OCI-LY3 (cell line): ENCODE results near the gene HSPA1B.
"Not testable (repeated sequence)": the region's sequence is repeated elsewhere in the genome, so short reads cannot be mapped to it uniquely, and the experiment has no call there.

Source experiments
- H2AFZ ChIP-seq: fragments of 200-600, 300-600 bp; shearing (Covaris generic); 2 replicates; pipeline ENCODE4 v1.6.0; 2014; ENCODE audit warnings: antibody characterized with exemption, low read depth, low read length
- H3K27ac ChIP-seq: fragments of 200-600, 300-600 bp; sonication (generic); 2 replicates; pipeline ENCODE4 v1.5.1; 2014; ENCODE audit warnings: mild to moderate bottlenecking, low read length, moderate library complexity, mixed read lengths
- H3K27me3 ChIP-seq: fragments of 200-600, 300-600 bp; sonication (generic); 2 replicates; pipeline ENCODE4 v1.6.1; 2014; ENCODE audit warnings: low read depth, low read length, mixed read lengths
- H3K36me3 ChIP-seq: fragments of 200-600, 300-600 bp; sonication (generic); replicated peaks from 2 replicates; pipeline ENCODE3; 2014; ENCODE audit warnings: low read depth, low read length, mixed read lengths
- H3K4me1 ChIP-seq: fragments of 300-600, 200-600 bp; sonication (generic); 2 replicates; pipeline ENCODE4 v1.6.1; 2014; ENCODE audit warnings: low read length, mixed read lengths
- H3K4me2 ChIP-seq: fragments of 200-600, 300-600 bp; sonication (generic); 2 replicates; pipeline ENCODE4 v1.6.1; 2014; ENCODE audit warnings: low read length, mixed read lengths
- H3K4me3 ChIP-seq: fragments of 300-600, 200-600 bp; sonication (generic); 2 replicates; pipeline ENCODE4 v1.5.1; 2014; ENCODE audit warnings: antibody characterized with exemption, mild to moderate bottlenecking, low read length, moderate library complexity
- H3K79me2 ChIP-seq: fragments of 300-600, 200-600 bp; shearing (Covaris generic); 2 replicates; pipeline ENCODE4 v1.6.1; 2014; ENCODE audit warnings: mild to moderate bottlenecking, low read length, mixed read lengths
- H3K9ac ChIP-seq: fragments of 300-600, 200-600 bp; shearing (Covaris generic); 2 replicates; pipeline ENCODE4 v1.6.0; 2014; ENCODE audit warnings: mild to moderate bottlenecking, low read length, moderate library complexity
- H3K9me3 ChIP-seq: fragments of 200-600, 300-600 bp; shearing (Covaris generic); 2 replicates; pipeline ENCODE4 v1.6.1; 2014; ENCODE audit warnings: low read length, mixed read lengths; ENCODE audit not compliant: insufficient read depth
- H4K20me1 ChIP-seq: fragments of 200-600, 300-600 bp; sonication (generic); 2 replicates; pipeline ENCODE4 v1.6.1; 2016; ENCODE audit warnings: low read length, mixed read lengths; ENCODE audit not compliant: insufficient read depth
- CTCF ChIP-seq: fragments of 200-600, 300-600 bp; sonication (generic); IDR thresholded peaks from 2 replicates; pipeline ENCODE4 v1.5.1; 2014; ENCODE audit warnings: antibody characterized with exemption, low read length, low read depth
- EZH2phosphoT487 ChIP-seq: fragments of 200-600 bp; shearing (Covaris generic); IDR thresholded peaks from 2 replicates; pipeline ENCODE4 v1.6.1; 2018; ENCODE audit warnings: antibody characterized with exemption, mixed run types, low read depth

The HSPA1B gene

GRCh38 chr6:31864818-31865204 lies 37.3 kb downstream of the HSPA1B start:
- Histone ChIP-seq H3K79me2 (peaks cover 6% of the 10 kb centered on the region), H2AFZ (no peak overlapping the region), H3K9ac (no peak overlapping the region), H3K9me3 (no peaks in the 10 kb centered on the region), H3K27me3 (no peaks in the 10 kb centered on the region), H3K4me2 (no peak overlapping the region), H3K4me1 (peaks cover 5% of the 10 kb centered on the region), H3K36me3 (peaks cover 3% of the 10 kb centered on the region), H4K20me1 (no peaks in the 10 kb centered on the region), H3K27ac (no peak overlapping the region), H3K4me3 (no peak overlapping the region)
- TF ChIP-seq EZH2phosphoT487 (no peak), CTCF (no peak)

- peaks cover 5% of the 10 kb centered on the region for H3K4me1 ChIP-seq
- H2AFZ ChIP-seq, result no peak overlapping the region
- H3K27me3 ChIP-seq, result no peaks in the 10 kb centered on the region
- no peak overlapping the region for H3K27ac ChIP-seq
- H3K9ac ChIP-seq, result no peak overlapping the region
- TF ChIP-seq CTCF (no peak), EZH2phosphoT487 (no peak)
- no peaks in the 10 kb centered on the region for H3K9me3 ChIP-seq
- H3K79me2 ChIP-seq, result peaks cover 6% of the 10 kb centered on the region
- H3K36me3 ChIP-seq, result no peaks in the 10 kb centered on the region
- H3K4me2 ChIP-seq, result no peak overlapping the region
- no peaks in the 10 kb centered on the region for H4K20me1 ChIP-seq
- H3K4me3 ChIP-seq, result no peak overlapping the region
Observed at GRCh38 chr6:31865205-31866118, 37.9 kb downstream of the HSPA1B start.

GRCh38 chr6:31868658-31868971 lies 41.1 kb downstream of the HSPA1B start:
- not testable (repeated sequence) for H4K20me1 ChIP-seq, H3K9me3 ChIP-seq, H3K4me3 ChIP-seq, H3K9ac ChIP-seq, H3K79me2 ChIP-seq, H3K4me2 ChIP-seq, H3K27ac ChIP-seq, H3K36me3 ChIP-seq, H3K4me1 ChIP-seq, H2AFZ ChIP-seq, H3K27me3 ChIP-seq

DNA sequence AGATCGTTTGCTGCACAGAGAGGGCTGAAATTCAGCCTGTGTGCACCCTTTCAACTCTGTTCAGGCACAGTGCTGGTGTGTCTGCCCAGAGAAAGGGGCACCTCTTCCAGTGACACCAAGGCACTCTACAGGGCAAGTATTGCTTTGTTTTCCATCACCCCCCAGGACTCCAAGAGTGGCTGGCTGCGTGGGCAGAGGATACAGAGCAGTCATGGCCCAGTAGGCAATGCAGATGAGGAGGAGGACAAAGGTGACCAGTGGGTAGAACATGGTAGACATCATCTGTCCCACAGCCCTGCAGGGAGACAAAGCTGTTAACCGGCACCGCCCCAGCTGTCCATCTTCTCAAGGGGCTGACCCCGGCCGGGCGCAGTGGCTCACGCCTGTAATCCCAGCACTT lies 41.8 kb downstream of the HSPA1B start:
- Histone ChIP-seq H3K36me3 (no peaks in the 10 kb centered on the region), H4K20me1 (no peaks in the 10 kb centered on the region), H3K9ac (no peak overlapping the region), H3K4me3 (no peak overlapping the region), H3K27me3 (no peaks in the 10 kb centered on the region), H3K27ac (no peak overlapping the region), H2AFZ (no peak overlapping the region), H3K4me1 (no peaks in the 10 kb centered on the region), H3K9me3 (no peaks in the 10 kb centered on the region), H3K79me2 (no peaks in the 10 kb centered on the region), H3K4me2 (no peak overlapping the region)
- TF ChIP-seq CTCF (no peak), EZH2phosphoT487 (no peak)
